ENCODE measurements around the gene HEATR5A. TPM values are rescaled to one million over a fixed set of nuclear protein-coding genes. Genes with fewer than 3 reads are reported as not detected.
A peak's percentile ranks its signal among the peaks of the same experiment; 100 is the strongest.

The HEATR5A gene
- total and polyA plus RNA-seq, 2 of the 13 experiments (the other 11 are each of a cell fraction or from before 2014, with no cell fraction given) = 36.4 to 105 TPM

GRCh38 chr14:31270196-31270772 is 150.1 kb downstream of the HEATR5A start (continued):
- TF ChIP-seq, protein P1, sequence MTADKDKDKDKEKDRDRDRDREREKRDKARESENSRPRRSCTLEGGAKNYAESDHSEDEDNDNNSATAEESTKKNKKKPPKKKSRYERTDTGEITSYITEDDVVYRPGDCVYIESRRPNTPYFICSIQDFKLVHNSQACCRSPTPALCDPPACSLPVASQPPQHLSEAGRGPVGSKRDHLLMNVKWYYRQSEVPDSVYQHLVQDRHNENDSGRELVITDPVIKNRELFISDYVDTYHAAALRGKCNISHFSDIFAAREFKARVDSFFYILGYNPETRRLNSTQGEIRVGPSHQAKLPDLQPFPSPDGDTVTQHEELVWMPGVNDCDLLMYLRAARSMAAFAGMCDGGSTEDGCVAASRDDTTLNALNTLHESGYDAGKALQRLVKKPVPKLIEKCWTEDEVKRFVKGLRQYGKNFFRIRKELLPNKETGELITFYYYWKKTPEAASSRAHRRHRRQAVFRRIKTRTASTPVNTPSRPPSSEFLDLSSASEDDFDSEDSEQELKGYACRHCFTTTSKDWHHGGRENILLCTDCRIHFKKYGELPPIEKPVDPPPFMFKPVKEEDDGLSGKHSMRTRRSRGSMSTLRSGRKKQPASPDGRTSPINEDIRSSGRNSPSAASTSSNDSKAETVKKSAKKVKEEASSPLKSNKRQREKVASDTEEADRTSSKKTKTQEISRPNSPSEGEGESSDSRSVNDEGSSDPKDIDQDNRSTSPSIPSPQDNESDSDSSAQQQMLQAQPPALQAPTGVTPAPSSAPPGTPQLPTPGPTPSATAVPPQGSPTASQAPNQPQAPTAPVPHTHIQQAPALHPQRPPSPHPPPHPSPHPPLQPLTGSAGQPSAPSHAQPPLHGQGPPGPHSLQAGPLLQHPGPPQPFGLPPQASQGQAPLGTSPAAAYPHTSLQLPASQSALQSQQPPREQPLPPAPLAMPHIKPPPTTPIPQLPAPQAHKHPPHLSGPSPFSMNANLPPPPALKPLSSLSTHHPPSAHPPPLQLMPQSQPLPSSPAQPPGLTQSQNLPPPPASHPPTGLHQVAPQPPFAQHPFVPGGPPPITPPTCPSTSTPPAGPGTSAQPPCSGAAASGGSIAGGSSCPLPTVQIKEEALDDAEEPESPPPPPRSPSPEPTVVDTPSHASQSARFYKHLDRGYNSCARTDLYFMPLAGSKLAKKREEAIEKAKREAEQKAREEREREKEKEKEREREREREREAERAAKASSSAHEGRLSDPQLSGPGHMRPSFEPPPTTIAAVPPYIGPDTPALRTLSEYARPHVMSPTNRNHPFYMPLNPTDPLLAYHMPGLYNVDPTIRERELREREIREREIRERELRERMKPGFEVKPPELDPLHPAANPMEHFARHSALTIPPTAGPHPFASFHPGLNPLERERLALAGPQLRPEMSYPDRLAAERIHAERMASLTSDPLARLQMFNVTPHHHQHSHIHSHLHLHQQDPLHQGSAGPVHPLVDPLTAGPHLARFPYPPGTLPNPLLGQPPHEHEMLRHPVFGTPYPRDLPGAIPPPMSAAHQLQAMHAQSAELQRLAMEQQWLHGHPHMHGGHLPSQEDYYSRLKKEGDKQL (CRISPR knock-in tag; IDR thresholded peaks at IDR 0.05; ENCODE audit: low read depth) = no peak
- TF ChIP-seq, protein P2, sequence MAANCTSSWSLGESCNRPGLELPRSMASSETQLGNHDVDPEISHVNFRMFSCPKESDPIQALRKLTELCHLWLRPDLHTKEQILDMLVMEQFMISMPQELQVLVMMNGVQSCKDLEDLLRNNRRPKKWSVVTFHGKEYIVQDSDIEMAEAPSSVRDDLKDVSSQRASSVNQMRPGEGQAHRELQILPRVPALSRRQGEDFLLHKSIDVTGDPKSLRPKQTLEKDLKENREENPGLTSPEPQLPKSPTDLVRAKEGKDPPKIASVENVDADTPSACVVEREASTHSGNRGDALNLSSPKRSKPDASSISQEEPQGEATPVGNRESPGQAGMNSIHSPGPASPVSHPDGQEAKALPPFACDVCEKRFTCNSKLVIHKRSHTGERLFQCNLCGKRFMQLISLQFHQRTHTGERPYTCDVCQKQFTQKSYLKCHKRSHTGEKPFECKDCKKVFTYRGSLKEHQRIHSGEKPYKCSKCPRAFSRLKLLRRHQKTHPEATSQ (CRISPR knock-in tag; IDR thresholded peaks at IDR 0.05; ENCODE audit: borderline replicate concordance) = 0 out of 2 replicates have a peak, but pooled peaks have one; percentile 58
- TF ChIP-seq FOXM1 (CRISPR knock-in tag; IDR thresholded peaks at IDR 0.05) (no peak), ZNF235 (CRISPR knock-in tag; IDR thresholded peaks at IDR 0.05; ENCODE audit: borderline replicate concordance) (peak; percentile 19; the same call in 1 of the 2 replicates), FIP1L1 (IDR thresholded peaks at IDR 0.05; ENCODE audit: borderline replicate concordance, insufficient read depth, low read depth, low read length) (no peak)
